Neural progenitor cell (in vitro differentiated cells): ENCODE results near the gene ERC1. TPM values are rescaled to one million over a fixed set of nuclear protein-coding genes. Genes with fewer than 3 reads are reported as not detected.

Experiments
- DNase-seq: peaks from one replicate; pipeline ENCODE4 v3.0.0-alpha.2; 2016; ENCODE audit warnings: low spot score
- H2AFZ ChIP-seq: fragments of 200-600 bp; sonication (generic); replicated peaks from 2 replicates; pipeline ENCODE4 v1.6.1; 2016; ENCODE audit warnings: antibody characterized with exemption
- H3F3A ChIP-seq: fragments of 200-600 bp; sonication (generic); 2 replicates; pipeline ENCODE4 v1.6.1; 2016; ENCODE audit warnings: antibody characterized with exemption, low read depth
- H3K27ac ChIP-seq: fragments of 200-600 bp; sonication (generic); 2 replicates; pipeline ENCODE4 v1.5.1; 2016; ENCODE audit warnings: mild to moderate bottlenecking
- H3K27me3 ChIP-seq: fragments of 200-600 bp; sonication (generic); 2 replicates; pipeline ENCODE4 v1.6.1; 2016; ENCODE audit warnings: mild to moderate bottlenecking, moderate library complexity
- H3K36me3 ChIP-seq: fragments of 200-600 bp; sonication (generic); 2 replicates; pipeline ENCODE4 v1.5.1; 2016
- H3K4me1 ChIP-seq: fragments of 200-600 bp; sonication (generic); 2 replicates; pipeline ENCODE4 v1.6.1; 2016; ENCODE audit warnings: mixed run types
- H3K4me2 ChIP-seq: fragments of 200-600 bp; sonication (generic); 2 replicates; pipeline ENCODE4 v1.6.1; 2016
- H3K4me3 ChIP-seq: fragments of 200-600 bp; sonication (generic); 2 replicates; pipeline ENCODE4 v1.5.1; 2016
- H3K79me2 ChIP-seq: fragments of 200-600 bp; sonication (generic); 2 replicates; pipeline ENCODE4 v1.6.1; 2016; ENCODE audit warnings: low read depth
- H3K9ac ChIP-seq: fragments of 200-600 bp; sonication (generic); 2 replicates; pipeline ENCODE4 v1.6.1; 2016
- H3K9me3 ChIP-seq: fragments of 200-600 bp; sonication (generic); 2 replicates; pipeline ENCODE4 v1.5.1; 2016; ENCODE audit warnings: low read depth
- H4K20me1 ChIP-seq: fragments of 200-600 bp; sonication (generic); 2 replicates; pipeline ENCODE4 v1.6.1; 2016; ENCODE audit warnings: low read depth
- H3K27ac Mint-ChIP-seq: 3 replicates; pipeline ENCODE4 v1.8.0; 2021; ENCODE audit warnings: mixed read lengths
- H3K27me3 Mint-ChIP-seq: 2 replicates; pipeline ENCODE4 v1.8.0; 2022; ENCODE audit warnings: low read depth, mild to moderate bottlenecking, inconsistent platforms, moderate library complexity, mixed read lengths; ENCODE audit not compliant: insufficient read depth
- H3K36me3 Mint-ChIP-seq: 3 replicates; pipeline ENCODE4 v1.8.0; 2021; ENCODE audit warnings: mixed read lengths
- H3K4me1 Mint-ChIP-seq: 3 replicates; pipeline ENCODE4 v1.8.0; 2021; ENCODE audit warnings: mixed read lengths
- H3K4me3 Mint-ChIP-seq: 3 replicates; pipeline ENCODE4 v1.8.0; 2021; ENCODE audit warnings: mild to moderate bottlenecking, moderate library complexity, mixed read lengths
- H3K9me3 Mint-ChIP-seq: 3 replicates; pipeline ENCODE4 v1.8.0; 2020; ENCODE audit warnings: mixed read lengths
- CTCF ChIP-seq: fragments of 200-600 bp; sonication (generic); IDR thresholded peaks from 2 replicates; pipeline ENCODE4 v1.5.1; 2017; ENCODE audit warnings: antibody characterized with exemption, mild to moderate bottlenecking
- EZH2 ChIP-seq: fragments of 200-600 bp; sonication (generic); IDR thresholded peaks from 2 replicates; pipeline ENCODE4 v1.6.1; 2017; ENCODE audit warnings: antibody characterized with exemption, mild to moderate bottlenecking, moderate library complexity
- EZH2phosphoT487 ChIP-seq: fragments of 200-600 bp; sonication (generic); IDR thresholded peaks from 2 replicates; pipeline ENCODE4 v1.6.1; 2017; ENCODE audit warnings: antibody characterized with exemption
- total RNA-seq: library from RNA; depleted of rRNA; stranded (reverse); fragments of >200 nt; gene quantifications from 2 replicates; pipeline ENCODE4 v1.2.3, GENCODE V29; 2015; ENCODE audit warnings: low replicate concordance

ERC1 gene
- total RNA-seq, 1 donor from 2014 or later = 27.5 TPM

GRCh38 chr12:1533602-1534304 is 542.7 kb downstream of the ERC1 start:
- peak overlapping the region; percentile 42 for H3K27ac Mint-ChIP-seq
- Histone ChIP-seq H2AFZ (no peak overlapping the region), H4K20me1 (peaks cover 76% of the 10 kb centered on the region), H3K4me3 (no peak overlapping the region), H3K4me2 (peak overlapping the region; percentile 97), H3K9me3 (no peaks in the 10 kb centered on the region), H3K27ac (no peak overlapping the region), H3K36me3 (no peaks in the 10 kb centered on the region), H3K9ac (no peak overlapping the region), H3F3A (peaks cover 15% of the 10 kb centered on the region), H3K27me3 (peaks cover 50% of the 10 kb centered on the region), H3K4me1 (peaks cover 43% of the 10 kb centered on the region), H3K79me2 (peaks cover 94% of the 10 kb centered on the region)
- no peak for DNase-seq
- peaks cover 5% of the 10 kb centered on the region for H3K36me3 Mint-ChIP-seq
- peaks cover 28% of the 10 kb centered on the region for H3K4me1 Mint-ChIP-seq
- peaks cover 7% of the 10 kb centered on the region for H3K9me3 Mint-ChIP-seq
- TF ChIP-seq EZH2phosphoT487 = no peak
- TF ChIP-seq EZH2 = no peak
- TF ChIP-seq CTCF = no peak
- H3K27me3 Mint-ChIP-seq = peaks cover 16% of the 10 kb centered on the region
- peak overlapping the region; percentile 34 for H3K4me3 Mint-ChIP-seq

GRCh38 chr12:1534748-1535147 is 543.7 kb downstream of the ERC1 start:
- peaks cover 40% of the 10 kb centered on the region for H3K27me3 ChIP-seq
- DNase-seq = no peak
- Mint-ChIP-seq H3K4me3 (no peak overlapping the region), H3K4me1 (peaks cover 23% of the 10 kb centered on the region), H3K9me3 (peaks cover 7% of the 10 kb centered on the region), H3K27ac (no peak overlapping the region), H3K36me3 (peaks cover 9% of the 10 kb centered on the region), H3K27me3 (peaks cover 9% of the 10 kb centered on the region)
- H3K9me3 ChIP-seq = no peaks in the 10 kb centered on the region
- no peak overlapping the region for H2AFZ ChIP-seq
- H3K9ac ChIP-seq = no peak overlapping the region
- peaks cover 10% of the 10 kb centered on the region for H3F3A ChIP-seq
- TF ChIP-seq EZH2phosphoT487 (no peak), EZH2 (no peak), CTCF (no peak)
- no peak overlapping the region for H3K4me2 ChIP-seq
- H3K27ac ChIP-seq = no peak overlapping the region
- peaks cover 86% of the 10 kb centered on the region for H4K20me1 ChIP-seq
- no peaks in the 10 kb centered on the region for H3K36me3 ChIP-seq
- peaks cover 97% of the 10 kb centered on the region for H3K79me2 ChIP-seq
- no peak overlapping the region for H3K4me3 ChIP-seq
- H3K4me1 ChIP-seq = peaks cover 34% of the 10 kb centered on the region

- Mint-ChIP-seq H3K27ac (no peak overlapping the region), H3K4me3 (no peak overlapping the region), H3K9me3 (peaks cover 7% of the 10 kb centered on the region), H3K4me1 (peaks cover 23% of the 10 kb centered on the region), H3K27me3 (peaks cover 9% of the 10 kb centered on the region), H3K36me3 (peaks cover 21% of the 10 kb centered on the region)
- Histone ChIP-seq H3K4me1 (peaks cover 30% of the 10 kb centered on the region), H4K20me1 (peaks cover 95% of the 10 kb centered on the region), H3K4me3 (no peak overlapping the region), H3K79me2 (peaks cover 95% of the 10 kb centered on the region), H3K27ac (no peak overlapping the region), H3K9ac (no peak overlapping the region), H2AFZ (no peak overlapping the region), H3K36me3 (no peaks in the 10 kb centered on the region), H3F3A (peaks cover 4% of the 10 kb centered on the region), H3K4me2 (no peak overlapping the region), H3K27me3 (peaks cover 26% of the 10 kb centered on the region), H3K9me3 (no peaks in the 10 kb centered on the region)
- TF ChIP-seq CTCF = no peak
- no peak for TF ChIP-seq EZH2phosphoT487
- no peak for TF ChIP-seq EZH2
- no peak for DNase-seq
Measured at GRCh38 chr12:1536817-1537216, 545.8 kb downstream of the ERC1 start.
